ENCODE data around the gene UCN.

DNA sequence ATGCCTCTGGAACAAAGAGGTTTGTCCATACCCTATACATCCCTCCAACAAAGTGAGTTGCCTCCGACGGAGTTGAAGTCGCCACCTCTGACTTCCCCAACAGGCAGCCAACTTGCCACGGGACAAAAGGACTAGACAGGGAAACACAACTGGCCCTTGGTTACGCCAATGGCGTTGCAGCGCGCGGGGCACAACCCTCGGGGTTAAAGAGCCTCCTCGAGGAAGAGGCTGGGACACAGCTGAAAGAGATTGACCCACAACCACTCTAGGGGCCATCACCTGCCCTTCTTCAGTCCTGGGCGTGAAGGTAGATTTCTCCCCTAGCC lies 47.8 kb upstream of the UCN start:
- TF ChIP-seq, protein P1, sequence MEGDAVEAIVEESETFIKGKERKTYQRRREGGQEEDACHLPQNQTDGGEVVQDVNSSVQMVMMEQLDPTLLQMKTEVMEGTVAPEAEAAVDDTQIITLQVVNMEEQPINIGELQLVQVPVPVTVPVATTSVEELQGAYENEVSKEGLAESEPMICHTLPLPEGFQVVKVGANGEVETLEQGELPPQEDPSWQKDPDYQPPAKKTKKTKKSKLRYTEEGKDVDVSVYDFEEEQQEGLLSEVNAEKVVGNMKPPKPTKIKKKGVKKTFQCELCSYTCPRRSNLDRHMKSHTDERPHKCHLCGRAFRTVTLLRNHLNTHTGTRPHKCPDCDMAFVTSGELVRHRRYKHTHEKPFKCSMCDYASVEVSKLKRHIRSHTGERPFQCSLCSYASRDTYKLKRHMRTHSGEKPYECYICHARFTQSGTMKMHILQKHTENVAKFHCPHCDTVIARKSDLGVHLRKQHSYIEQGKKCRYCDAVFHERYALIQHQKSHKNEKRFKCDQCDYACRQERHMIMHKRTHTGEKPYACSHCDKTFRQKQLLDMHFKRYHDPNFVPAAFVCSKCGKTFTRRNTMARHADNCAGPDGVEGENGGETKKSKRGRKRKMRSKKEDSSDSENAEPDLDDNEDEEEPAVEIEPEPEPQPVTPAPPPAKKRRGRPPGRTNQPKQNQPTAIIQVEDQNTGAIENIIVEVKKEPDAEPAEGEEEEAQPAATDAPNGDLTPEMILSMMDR (IDR thresholded peaks at IDR 0.05), result no peak
- TF ChIP-seq EP300 (IDR thresholded peaks at IDR 0.05), result no peak
- no peak for TF ChIP-seq POLR2A (IDR thresholded peaks at IDR 0.05)
